Chondrocyte (in vitro differentiated cells): ENCODE data around the gene COL21A1. TPM values are rescaled to one million over a fixed set of nuclear protein-coding genes. Genes with fewer than 3 reads are reported as not detected.

Experiments used
- DNase-seq: peaks from one replicate; pipeline ENCODE4 v3.0.0; 2021; ENCODE audit warnings: mixed read lengths, low spot score
- H3K27ac Mint-ChIP-seq: one replicate; pipeline ENCODE4 v1.8.0; 2021; ENCODE audit warnings: mild to moderate bottlenecking, moderate library complexity, mixed read lengths; ENCODE audit not compliant: unreplicated experiment
- H3K27me3 Mint-ChIP-seq: 2 replicates; pipeline ENCODE4 v1.8.0; 2021; ENCODE audit warnings: low read depth, mixed read lengths
- H3K36me3 Mint-ChIP-seq: 2 replicates; pipeline ENCODE4 v1.8.0; 2021; ENCODE audit warnings: low read depth, mixed read lengths
- H3K4me1 Mint-ChIP-seq: 2 replicates; pipeline ENCODE4 v1.8.0; 2021; ENCODE audit warnings: low read depth, mild to moderate bottlenecking, mixed read lengths
- H3K4me3 Mint-ChIP-seq: one replicate; pipeline ENCODE4 v1.8.0; 2021; ENCODE audit warnings: mild to moderate bottlenecking, moderate library complexity, mixed read lengths; ENCODE audit not compliant: unreplicated experiment
- H3K9me3 Mint-ChIP-seq: 2 replicates; pipeline ENCODE4 v1.8.0; 2021; ENCODE audit warnings: low read depth, mixed read lengths
- CTCF ChIP-seq: fragments of 200-600 bp; sonication (generic); IDR thresholded peaks from 2 replicates; pipeline ENCODE4 v1.5.0; 2021; ENCODE audit warnings: antibody characterized with exemption, mild to moderate bottlenecking, moderate library complexity
- total RNA-seq: library from RNA; stranded (reverse); gene quantifications from 3 replicates; pipeline ENCODE4 v1.2.1, GENCODE V29; 2021

The COL21A1 gene
- total RNA-seq, 1 donor from 2014 or later, result 68.9 TPM

- DNase-seq, result no peak
- H3K27ac Mint-ChIP-seq, result no peak overlapping the region
- H3K4me3 Mint-ChIP-seq, result no peak overlapping the region
- H3K9me3 Mint-ChIP-seq, result no peaks in the 10 kb centered on the region
- H3K36me3 Mint-ChIP-seq, result no peaks in the 10 kb centered on the region
- peaks cover 2% of the 10 kb centered on the region for H3K27me3 Mint-ChIP-seq
- peaks cover 9% of the 10 kb centered on the region for H3K4me1 Mint-ChIP-seq
- TF ChIP-seq CTCF, result no peak
Measured at GRCh38 chr6:56214703-56215101, 32.7 kb downstream of the COL21A1 start.

- no peak overlapping the region for H3K4me3 Mint-ChIP-seq
- DNase-seq, result no peak
- H3K27ac Mint-ChIP-seq, result no peak overlapping the region
- H3K4me1 Mint-ChIP-seq, result peaks cover 9% of the 10 kb centered on the region
- H3K27me3 Mint-ChIP-seq, result peaks cover 2% of the 10 kb centered on the region
- H3K36me3 Mint-ChIP-seq, result no peaks in the 10 kb centered on the region
- no peak for TF ChIP-seq CTCF
- H3K9me3 Mint-ChIP-seq, result no peaks in the 10 kb centered on the region
Measured at GRCh38 chr6:56214041-56214702, 33.2 kb downstream of the COL21A1 start.

GRCh38 chr6:56211724-56212123 lies 35.7 kb downstream of the COL21A1 start:
- peaks cover 5% of the 10 kb centered on the region for H3K9me3 Mint-ChIP-seq
- peaks cover 4% of the 10 kb centered on the region for H3K36me3 Mint-ChIP-seq
- peaks cover 2% of the 10 kb centered on the region for H3K27me3 Mint-ChIP-seq
- TF ChIP-seq CTCF, result no peak
- no peak overlapping the region for H3K4me3 Mint-ChIP-seq
- H3K4me1 Mint-ChIP-seq, result peaks cover 9% of the 10 kb centered on the region
- DNase-seq, result no peak
- H3K27ac Mint-ChIP-seq, result no peak overlapping the region

- DNase-seq, result no peak
Measured at GRCh38 chr6:56204134-56204533, 43.2 kb downstream of the COL21A1 start.

GRCh38 chr6:56199956-56200355 lies 47.4 kb downstream of the COL21A1 start:
- TF ChIP-seq CTCF, result no peak
- DNase-seq, result no peak

More at GRCh38 chr6:56204134-56204533, 43.2 kb downstream of the COL21A1 start:
- Mint-ChIP-seq H3K4me3 (no peak overlapping the region), H3K36me3 (peaks cover 10% of the 10 kb centered on the region), H3K27me3 (no peaks in the 10 kb centered on the region), H3K9me3 (peaks cover 14% of the 10 kb centered on the region), H3K4me1 (peaks cover 5% of the 10 kb centered on the region), H3K27ac (no peak overlapping the region)
- TF ChIP-seq CTCF, result no peak

More at GRCh38 chr6:56199956-56200355, 47.4 kb downstream of the COL21A1 start:
- Mint-ChIP-seq H3K4me1 (peaks cover 5% of the 10 kb centered on the region), H3K36me3 (peaks cover 16% of the 10 kb centered on the region), H3K27ac (no peak overlapping the region), H3K9me3 (peaks cover 21% of the 10 kb centered on the region), H3K4me3 (no peak overlapping the region), H3K27me3 (no peaks in the 10 kb centered on the region)
